Loucy (cell line): ENCODE measurements around the gene SUFU.

ENCODE experiments used
- EZH2phosphoT487 ChIP-seq: fragments of 200-600 bp; IDR thresholded peaks from 2 replicates; pipeline ENCODE4 v1.6.1; 2018; ENCODE audit warnings: antibody characterized with exemption, mild to moderate bottlenecking, moderate library complexity, borderline replicate concordance
- TF ChIP-seq, protein P1 (sequence below): fragments of 200-600 bp; sonication (generic); conservative IDR thresholded peaks from 2 replicates; pipeline ENCODE4 v1.5.1; 2014; ENCODE audit warnings: mild to moderate bottlenecking, antibody characterized with exemption, low read length

DNA sequence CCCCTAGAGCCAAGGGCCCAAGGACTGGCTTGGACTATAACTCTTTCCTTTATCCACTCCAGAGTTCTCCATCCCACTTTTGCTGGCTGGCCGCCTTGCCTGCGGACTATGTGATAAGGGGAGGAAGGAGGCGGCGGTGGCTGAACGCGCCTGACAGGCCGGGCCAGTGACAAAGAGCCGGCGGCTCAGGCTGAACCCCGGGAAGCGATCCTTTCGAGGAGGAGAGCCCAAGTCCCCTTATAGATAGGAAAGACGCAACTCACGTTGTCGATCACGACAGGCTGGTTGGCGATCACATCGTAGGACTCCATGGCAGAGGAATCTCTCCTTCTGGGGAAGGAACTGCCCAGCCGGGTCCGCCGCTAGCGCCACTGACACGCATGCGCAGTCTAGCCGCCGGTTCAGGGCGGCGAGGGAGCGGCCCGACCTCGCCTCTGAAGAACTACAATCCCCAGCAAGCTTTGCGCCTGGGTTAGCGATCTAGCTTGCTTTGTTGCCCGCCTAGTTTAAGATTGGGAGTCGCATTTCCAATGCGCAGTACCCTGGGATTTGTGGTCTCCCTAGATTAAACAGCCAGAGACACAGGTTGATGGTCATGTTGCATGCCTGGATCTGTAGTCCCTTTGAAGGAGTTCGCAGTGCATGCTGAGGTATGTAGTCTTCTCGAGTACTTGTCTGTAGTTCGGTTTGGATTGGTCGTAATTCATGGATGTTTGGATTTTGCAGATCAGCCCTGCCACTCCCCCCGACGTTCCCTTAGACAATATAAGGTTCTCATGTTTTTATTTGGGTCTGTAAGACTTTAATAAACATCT, 1.2 kb upstream of the SUFU start, which contains the start of gene ACTR1A:
- TF ChIP-seq, protein P1, sequence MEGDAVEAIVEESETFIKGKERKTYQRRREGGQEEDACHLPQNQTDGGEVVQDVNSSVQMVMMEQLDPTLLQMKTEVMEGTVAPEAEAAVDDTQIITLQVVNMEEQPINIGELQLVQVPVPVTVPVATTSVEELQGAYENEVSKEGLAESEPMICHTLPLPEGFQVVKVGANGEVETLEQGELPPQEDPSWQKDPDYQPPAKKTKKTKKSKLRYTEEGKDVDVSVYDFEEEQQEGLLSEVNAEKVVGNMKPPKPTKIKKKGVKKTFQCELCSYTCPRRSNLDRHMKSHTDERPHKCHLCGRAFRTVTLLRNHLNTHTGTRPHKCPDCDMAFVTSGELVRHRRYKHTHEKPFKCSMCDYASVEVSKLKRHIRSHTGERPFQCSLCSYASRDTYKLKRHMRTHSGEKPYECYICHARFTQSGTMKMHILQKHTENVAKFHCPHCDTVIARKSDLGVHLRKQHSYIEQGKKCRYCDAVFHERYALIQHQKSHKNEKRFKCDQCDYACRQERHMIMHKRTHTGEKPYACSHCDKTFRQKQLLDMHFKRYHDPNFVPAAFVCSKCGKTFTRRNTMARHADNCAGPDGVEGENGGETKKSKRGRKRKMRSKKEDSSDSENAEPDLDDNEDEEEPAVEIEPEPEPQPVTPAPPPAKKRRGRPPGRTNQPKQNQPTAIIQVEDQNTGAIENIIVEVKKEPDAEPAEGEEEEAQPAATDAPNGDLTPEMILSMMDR = no peak
- no peak for TF ChIP-seq EZH2phosphoT487
